ENCODE data around the gene NXPH3. TPM values are rescaled to one million over a fixed set of nuclear protein-coding genes. Genes with fewer than 3 reads are reported as not detected.

NXPH3 gene
- total RNA-seq, 2 experiments from 2014 or later: 0.09 TPM

DNA sequence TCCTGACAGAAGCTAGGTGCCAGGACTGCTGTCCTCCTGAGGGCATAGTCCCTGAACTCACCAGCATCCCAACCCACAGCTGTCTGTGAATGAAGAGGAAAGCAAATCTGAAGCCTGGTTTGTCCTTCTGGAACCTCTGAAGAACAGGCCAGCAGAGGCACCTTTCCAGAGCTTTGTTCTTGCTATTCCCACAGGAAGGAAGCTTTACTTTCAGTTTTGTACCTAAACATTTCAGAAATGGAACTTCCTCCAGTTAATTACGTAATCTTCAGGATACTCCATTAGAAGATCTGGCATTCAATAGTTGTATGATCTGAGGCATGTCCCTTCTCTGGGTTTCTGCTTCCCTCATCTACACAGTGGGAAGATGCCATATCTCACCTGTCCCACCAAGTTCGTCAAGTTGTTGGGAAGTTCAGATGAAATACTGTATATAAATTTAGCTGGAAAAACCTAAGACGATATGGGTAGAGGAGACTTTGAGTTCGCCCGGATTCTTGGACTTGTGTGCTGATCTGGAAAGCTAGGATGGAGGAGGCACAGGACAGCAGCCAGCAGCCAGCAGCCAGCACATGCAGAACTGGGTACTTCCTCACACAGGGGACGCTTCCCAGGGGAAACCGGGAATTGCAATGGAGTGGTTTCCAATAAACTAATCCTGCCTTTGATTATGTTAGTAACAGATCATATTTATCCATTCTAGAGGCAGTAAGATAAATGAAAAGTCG is 22.4 kb downstream of the NXPH3 start:
- Mint-ChIP-seq H3K4me1 (no peaks in the 10 kb centered on the region), H3K9me3 (ENCODE audit: low read depth) (no peaks in the 10 kb centered on the region), H3K36me3 (ENCODE audit: low read depth) (peaks cover 30% of the 10 kb centered on the region), H3K27ac (no peak overlapping the region), H3K27me3 (no peaks in the 10 kb centered on the region), H3K4me3 (no peak overlapping the region)
- ATAC-seq: no peak
- intact Hi-C loops (cut with DNase I, micrococcal nuclease): no loop called here
- ChIA-PET POLR2A (no interaction called here), CTCF (interaction anchor here (0.6 to 1.7 kb wide), 7 partner anchors 12 to 400 kb away, joined by 3 to 6 read pairs (median 3); no protein-coding TSS in a partner anchor)
- no peak for DNase-seq

DNA sequence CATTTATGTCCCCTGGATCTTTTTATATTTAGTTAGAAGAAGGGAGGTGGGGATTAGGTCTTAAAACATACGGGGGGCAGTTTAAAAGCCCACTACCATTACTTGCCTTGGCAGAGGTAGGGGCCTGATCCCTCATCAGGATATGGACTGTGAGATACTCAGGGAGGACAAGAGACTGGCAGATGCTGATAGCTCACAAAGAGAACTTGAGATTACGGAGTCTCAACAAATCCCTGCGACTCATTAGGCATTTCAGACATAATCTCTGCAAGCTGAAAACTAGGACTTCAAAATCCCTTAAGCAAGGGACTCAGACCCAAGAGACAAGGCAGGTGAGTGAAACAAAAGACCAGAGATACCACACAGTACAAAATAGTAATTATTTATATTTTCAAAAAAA is 23.2 kb downstream of the NXPH3 start:
- Mint-ChIP-seq H3K4me3 (no peak overlapping the region), H3K36me3 (ENCODE audit: low read depth) (peaks cover 30% of the 10 kb centered on the region), H3K4me1 (no peaks in the 10 kb centered on the region), H3K27ac (no peak overlapping the region), H3K27me3 (no peaks in the 10 kb centered on the region), H3K9me3 (ENCODE audit: low read depth) (no peaks in the 10 kb centered on the region)
- ChIA-PET CTCF (interaction anchor here (1.0 to 1.7 kb wide), 2 partner anchors 42 to 97 kb away, joined by 4 to 6 read pairs; no protein-coding TSS in a partner anchor), POLR2A (no interaction called here)
- DNase-seq (no peak), ATAC-seq (no peak)
- intact Hi-C loops (cut with DNase I, micrococcal nuclease): no loop called here

DNA sequence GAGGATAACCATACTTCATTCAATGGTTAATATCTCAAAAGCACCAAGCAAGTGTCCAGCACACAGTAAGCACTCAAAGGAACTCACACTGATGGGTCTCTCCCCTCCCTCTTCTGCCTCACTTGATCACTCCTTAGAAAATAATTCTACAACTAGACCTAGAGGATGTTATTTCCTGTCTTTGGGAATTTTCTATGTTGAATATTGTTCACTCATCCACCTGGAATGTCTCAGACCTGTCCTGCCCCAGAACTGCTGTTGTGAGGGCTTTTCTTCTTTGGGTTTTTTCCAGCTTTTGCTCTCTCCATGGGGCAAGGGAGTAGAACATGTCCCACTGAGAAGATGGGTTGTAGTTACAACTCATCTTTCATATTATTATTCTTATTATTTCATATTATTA is 25.3 kb downstream of the NXPH3 start:
- H3K27me3 Mint-ChIP-seq: no peaks in the 10 kb centered on the region
- no peak for DNase-seq
- intact Hi-C loops (cut with DNase I, micrococcal nuclease): no loop called here
- no peaks in the 10 kb centered on the region for H3K9me3 Mint-ChIP-seq (ENCODE audit: low read depth)
- POLR2A ChIA-PET: interaction anchor here (0.6 kb wide), 1 partner anchor 229 kb away, joined by 3 read pairs; no protein-coding TSS in a partner anchor
- CTCF ChIA-PET: interaction anchor here (0.8 to 1.3 kb wide), 3 partner anchors 11 to 92 kb away, joined by 3 to 4 read pairs (median 3); no protein-coding TSS in a partner anchor
- no peaks in the 10 kb centered on the region for H3K4me1 Mint-ChIP-seq
- no peak for ATAC-seq
- H3K4me3 Mint-ChIP-seq: no peak overlapping the region
- H3K27ac Mint-ChIP-seq: no peak overlapping the region
- peaks cover 37% of the 10 kb centered on the region for H3K36me3 Mint-ChIP-seq (ENCODE audit: low read depth)

DNA sequence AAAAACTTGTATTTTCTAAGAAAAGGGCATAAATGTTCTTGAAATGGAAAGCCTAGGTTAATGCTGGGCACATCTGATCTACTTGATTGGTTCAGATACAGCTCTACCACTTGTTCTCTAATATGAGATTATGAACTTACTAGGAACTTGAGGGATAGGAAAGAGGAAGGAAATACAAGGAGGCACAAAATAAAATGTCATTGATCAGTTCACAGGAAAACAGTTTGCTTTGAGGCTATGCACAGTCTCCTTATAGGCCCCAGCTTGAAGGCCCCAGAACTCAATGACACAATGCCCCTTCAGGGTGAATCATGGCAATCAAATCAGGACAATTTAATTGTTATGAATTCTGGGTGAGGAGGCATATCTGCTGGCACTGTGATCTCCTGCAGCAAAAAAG is 27.1 kb downstream of the NXPH3 start:
- H3K36me3 Mint-ChIP-seq (ENCODE audit: low read depth): peaks cover 43% of the 10 kb centered on the region

DNA sequence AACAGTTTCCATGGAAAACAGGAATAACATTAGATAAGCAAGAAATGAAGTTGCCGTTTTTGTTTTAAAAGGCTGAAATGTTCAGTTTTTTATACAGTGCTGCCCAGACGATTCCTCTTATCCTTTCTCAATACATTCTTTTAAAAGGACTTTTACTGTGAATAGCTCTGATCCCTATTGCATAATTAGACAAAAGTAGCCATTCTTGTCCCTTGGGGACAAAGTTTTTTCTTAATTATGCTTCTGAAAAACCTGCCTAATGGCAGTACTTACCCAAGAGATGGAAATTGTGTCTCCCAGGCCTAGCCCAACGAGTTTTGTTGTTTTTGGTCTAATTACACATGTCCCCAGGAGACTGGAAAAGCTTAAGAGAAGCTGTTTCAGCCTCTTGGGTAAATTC is 27.6 kb downstream of the NXPH3 start:
- Mint-ChIP-seq H3K4me1 (no peaks in the 10 kb centered on the region), H3K27me3 (no peaks in the 10 kb centered on the region), H3K4me3 (no peak overlapping the region), H3K9me3 (ENCODE audit: low read depth) (no peaks in the 10 kb centered on the region), H3K27ac (no peak overlapping the region), H3K36me3 (ENCODE audit: low read depth) (peaks cover 41% of the 10 kb centered on the region)
- CTCF ChIA-PET: interaction anchor here (0.7 to 2.3 kb wide), 10 partner anchors 9 to 394 kb away, joined by 3 to 7 read pairs (median 4); no protein-coding TSS in a partner anchor
- ATAC-seq (no peak), DNase-seq (no peak)
- intact Hi-C loops (cut with DNase I, micrococcal nuclease): no loop called here
- POLR2A ChIA-PET: interaction anchor here (0.5 kb wide), 1 partner anchor 443 kb away, joined by 3 read pairs; no protein-coding TSS in a partner anchor

More for the DNA sequence above, 27.1 kb downstream of the NXPH3 start:
- Mint-ChIP-seq H3K4me3 (no peak overlapping the region), H3K4me1 (no peaks in the 10 kb centered on the region), H3K27me3 (no peaks in the 10 kb centered on the region), H3K27ac (no peak overlapping the region), H3K9me3 (ENCODE audit: low read depth) (no peaks in the 10 kb centered on the region)
- CTCF ChIA-PET: interaction anchor here (0.6 to 2.3 kb wide), 13 partner anchors 9 to 492 kb away, joined by 3 to 7 read pairs (median 3); no protein-coding TSS in a partner anchor
- ATAC-seq (no peak), DNase-seq (no peak)
- POLR2A ChIA-PET: no interaction called here
- intact Hi-C loops (cut with DNase I, micrococcal nuclease): no loop called here

DNA sequence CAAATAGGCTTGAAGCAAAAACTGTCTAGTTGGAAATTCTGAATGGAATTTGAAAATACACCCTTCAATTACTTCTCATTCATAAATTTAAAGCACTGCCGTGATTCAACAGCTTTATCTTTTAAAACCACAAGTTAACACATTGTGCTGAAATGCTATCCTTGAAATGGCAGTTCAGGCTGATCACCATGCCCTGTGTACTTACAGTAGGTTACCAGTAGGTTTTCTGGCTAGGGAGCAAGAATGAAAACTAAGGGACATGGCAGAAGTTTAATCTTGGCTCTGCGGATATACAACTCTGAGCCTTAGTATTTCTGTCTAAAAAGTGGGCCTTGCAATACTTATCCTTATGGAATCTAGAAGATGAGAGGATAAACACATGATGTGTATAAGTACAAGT is 28.0 kb downstream of the NXPH3 start:
- intact Hi-C loops (cut with DNase I, micrococcal nuclease): no loop called here
- ChIA-PET POLR2A (interaction anchor here (0.5 kb wide), 1 partner anchor 443 kb away, joined by 3 read pairs; no protein-coding TSS in a partner anchor), CTCF (interaction anchor here (0.7 to 2.3 kb wide), 7 partner anchors 9 to 96 kb away, joined by 3 to 7 read pairs (median 4); no protein-coding TSS in a partner anchor)
- no peak overlapping the region for H3K27ac Mint-ChIP-seq
- no peaks in the 10 kb centered on the region for H3K27me3 Mint-ChIP-seq
- H3K4me3 Mint-ChIP-seq: no peak overlapping the region
- ATAC-seq (no peak), DNase-seq (no peak)
- H3K9me3 Mint-ChIP-seq (ENCODE audit: low read depth): no peaks in the 10 kb centered on the region
- peaks cover 38% of the 10 kb centered on the region for H3K36me3 Mint-ChIP-seq (ENCODE audit: low read depth)
- H3K4me1 Mint-ChIP-seq: no peaks in the 10 kb centered on the region

DNA sequence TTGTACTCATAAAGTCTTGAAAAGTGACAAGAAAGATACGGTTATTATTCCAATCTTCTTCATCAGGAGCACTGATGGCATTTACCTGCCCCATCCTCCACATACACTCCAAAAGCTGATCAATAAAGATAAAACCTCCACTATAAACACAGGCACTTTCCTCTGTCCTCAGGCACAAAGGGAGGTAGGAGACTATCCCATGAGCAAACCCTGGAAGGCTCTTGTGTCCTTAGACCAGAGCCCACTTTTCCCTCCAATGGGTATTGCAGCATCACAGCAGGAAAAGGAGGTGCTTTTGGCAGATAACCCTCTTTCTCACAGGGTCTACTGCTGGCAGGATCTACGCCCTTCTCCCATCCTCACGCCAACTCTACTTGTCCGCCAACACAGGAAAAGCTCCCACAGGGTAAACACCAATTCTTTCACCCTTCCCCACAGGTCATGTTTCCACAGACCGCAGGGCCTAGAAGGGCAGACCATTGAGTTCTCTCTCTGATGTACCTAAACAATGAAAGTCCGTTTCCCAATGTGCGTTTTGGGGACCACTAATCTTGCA is 28.7 kb downstream of the NXPH3 start:
- ATAC-seq: no peak
- Mint-ChIP-seq H3K27me3 (no peaks in the 10 kb centered on the region), H3K4me1 (no peaks in the 10 kb centered on the region), H3K9me3 (ENCODE audit: low read depth) (no peaks in the 10 kb centered on the region), H3K36me3 (ENCODE audit: low read depth) (peaks cover 36% of the 10 kb centered on the region), H3K4me3 (no peak overlapping the region), H3K27ac (no peak overlapping the region)
- intact Hi-C loops (cut with DNase I, micrococcal nuclease): no loop called here
- no peak for DNase-seq
- POLR2A ChIA-PET: no interaction called here
- CTCF ChIA-PET: interaction anchor here (0.6 to 2.3 kb wide), 5 partner anchors 8 to 228 kb away, joined by 3 to 7 read pairs (median 4); no protein-coding TSS in a partner anchor

DNA sequence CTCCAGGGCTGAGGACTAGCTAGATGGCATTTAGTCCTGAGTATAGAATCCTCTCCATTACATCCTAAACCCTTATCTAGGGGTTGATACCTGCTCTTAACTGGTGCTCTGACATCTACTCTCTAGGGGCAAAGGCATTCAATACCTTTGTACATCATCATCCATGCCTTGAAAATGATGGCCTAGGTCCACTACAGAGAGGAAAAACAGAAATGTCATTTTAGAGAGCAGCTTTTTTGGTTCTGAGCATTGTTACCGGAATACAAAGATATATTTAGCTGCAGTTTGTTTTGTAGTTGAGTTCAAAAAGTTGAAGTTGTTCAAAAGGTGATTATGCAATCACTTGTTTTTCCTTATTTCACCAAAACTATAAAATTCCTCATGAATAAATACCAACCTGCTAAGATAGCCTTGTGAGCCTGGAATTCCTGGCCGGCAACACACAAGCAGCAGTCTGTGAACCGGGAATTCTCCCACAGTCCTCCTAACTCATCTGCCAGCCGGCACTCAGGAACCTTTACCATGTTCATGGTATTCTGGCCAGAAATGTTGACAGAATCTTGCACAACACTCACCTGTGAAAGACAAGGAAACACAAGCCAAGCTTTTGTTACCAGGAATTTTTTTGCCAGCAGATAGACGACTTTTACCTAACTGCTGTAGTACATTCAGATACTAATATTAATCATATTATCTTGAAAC is 35.4 kb downstream of the NXPH3 start:
- no peak overlapping the region for H3K27ac Mint-ChIP-seq
- peaks cover 5% of the 10 kb centered on the region for H3K4me1 Mint-ChIP-seq
- intact Hi-C loops (cut with DNase I, micrococcal nuclease): no loop called here
- DNase-seq: no peak
- no peaks in the 10 kb centered on the region for H3K27me3 Mint-ChIP-seq
- CTCF ChIA-PET: interaction anchor here (1.6 kb wide), 1 partner anchor 14 kb away, joined by 3 read pairs; no protein-coding TSS in a partner anchor
- POLR2A ChIA-PET: no interaction called here
- no peaks in the 10 kb centered on the region for H3K9me3 Mint-ChIP-seq (ENCODE audit: low read depth)
- peaks cover 38% of the 10 kb centered on the region for H3K36me3 Mint-ChIP-seq (ENCODE audit: low read depth)
- no peak overlapping the region for H3K4me3 Mint-ChIP-seq
- ATAC-seq: no peak

DNA sequence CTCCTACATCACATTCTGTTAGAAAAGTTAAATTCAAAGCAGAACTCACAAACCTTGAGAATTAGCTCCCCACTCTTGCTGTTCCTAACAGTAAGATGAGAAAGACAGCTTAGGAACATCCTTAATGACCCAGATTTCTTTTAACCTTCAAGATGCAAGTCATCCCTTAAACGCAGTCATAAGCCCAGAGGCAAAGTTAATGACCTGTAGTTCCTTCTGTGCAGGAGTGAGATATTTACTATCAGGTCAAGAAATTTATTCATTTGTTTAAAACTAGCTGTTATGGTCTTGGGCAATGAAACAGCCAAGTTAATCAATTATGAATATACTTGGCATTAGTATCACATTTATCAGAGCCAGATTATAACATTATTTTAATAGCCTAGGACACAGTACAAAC is 37.1 kb downstream of the NXPH3 start:
- Mint-ChIP-seq H3K9me3 (ENCODE audit: low read depth) (no peaks in the 10 kb centered on the region), H3K27me3 (no peaks in the 10 kb centered on the region), H3K36me3 (ENCODE audit: low read depth) (peaks cover 40% of the 10 kb centered on the region), H3K4me1 (peaks cover 15% of the 10 kb centered on the region), H3K4me3 (no peak overlapping the region), H3K27ac (no peak overlapping the region)
- CTCF ChIA-PET: interaction anchor here (0.6 to 1.6 kb wide), 3 partner anchors 10 to 296 kb away, joined by 3 to 5 read pairs (median 3); no protein-coding TSS in a partner anchor
- no peak for ATAC-seq
- DNase-seq: no peak
- POLR2A ChIA-PET: interaction anchor here (0.5 kb wide), 1 partner anchor 29 kb away, joined by 4 read pairs; no protein-coding TSS in a partner anchor
- intact Hi-C loops (cut with DNase I, micrococcal nuclease): no loop called here

DNA sequence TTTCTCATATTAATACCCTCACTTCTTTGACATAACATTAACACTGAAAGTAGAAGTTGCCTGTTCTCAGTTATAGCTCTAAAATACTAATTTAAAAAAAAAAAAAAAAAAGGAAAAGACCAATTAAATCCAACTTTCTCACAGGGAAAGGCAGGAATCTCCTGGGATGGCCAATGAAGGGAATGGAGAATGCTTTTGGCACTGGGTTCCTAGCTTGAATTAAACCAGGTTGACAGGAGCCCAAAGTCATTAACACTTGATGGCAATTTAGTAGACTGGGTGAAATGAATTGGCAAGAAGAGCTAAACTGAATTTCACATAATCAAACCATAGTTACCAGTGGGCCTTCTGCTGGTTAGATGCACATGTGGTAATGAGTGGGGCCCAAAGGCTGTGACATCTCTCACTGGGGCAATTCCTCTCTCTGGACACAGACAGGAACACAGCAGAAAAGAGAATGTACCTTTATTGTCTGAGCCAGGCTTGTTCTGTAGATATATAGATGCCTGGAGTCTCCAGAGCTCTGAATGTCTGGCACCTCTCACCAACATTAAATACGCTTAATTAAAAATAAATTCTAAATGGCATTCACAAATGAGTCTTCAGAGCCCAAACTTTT is 37.6 kb downstream of the NXPH3 start:
- H3K27ac Mint-ChIP-seq: no peak overlapping the region
- ATAC-seq (no peak), DNase-seq (no peak)
- no peaks in the 10 kb centered on the region for H3K9me3 Mint-ChIP-seq (ENCODE audit: low read depth)
- H3K4me3 Mint-ChIP-seq: no peak overlapping the region
- intact Hi-C loops (cut with DNase I, micrococcal nuclease): no loop called here
- peaks cover 42% of the 10 kb centered on the region for H3K36me3 Mint-ChIP-seq (ENCODE audit: low read depth)
- no peaks in the 10 kb centered on the region for H3K27me3 Mint-ChIP-seq
- ChIA-PET CTCF (interaction anchor here (0.6 to 1.6 kb wide), 5 partner anchors 10 to 296 kb away, joined by 3 to 5 read pairs (median 3); no protein-coding TSS in a partner anchor), POLR2A (interaction anchor here (0.5 kb wide), 1 partner anchor 30 kb away, joined by 4 read pairs; no protein-coding TSS in a partner anchor)
- peaks cover 20% of the 10 kb centered on the region for H3K4me1 Mint-ChIP-seq

DNA sequence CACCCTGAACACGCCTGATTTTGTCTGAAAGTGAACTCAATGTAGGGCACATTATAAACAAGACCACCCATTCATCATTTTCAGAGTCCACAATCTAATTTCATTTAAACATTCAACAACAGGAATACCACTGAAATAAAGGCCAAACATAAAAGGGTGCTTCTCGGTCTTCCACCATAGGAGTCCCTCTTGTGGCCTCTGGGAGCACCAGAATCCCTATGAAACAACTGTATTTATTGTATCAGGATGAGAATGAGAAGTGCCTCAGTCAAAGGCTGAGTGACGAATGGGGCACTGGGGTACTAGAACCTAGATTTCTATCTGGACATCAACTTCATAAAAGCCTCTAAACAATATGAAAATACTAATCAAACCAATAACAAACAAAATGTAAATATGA is 40.4 kb downstream of the NXPH3 start:
- intact Hi-C loops (cut with DNase I, micrococcal nuclease): no loop called here
- POLR2A ChIA-PET: no interaction called here
- CTCF ChIA-PET: no interaction called here
- ATAC-seq: no peak
- Mint-ChIP-seq H3K36me3 (ENCODE audit: low read depth) (peaks cover 44% of the 10 kb centered on the region), H3K4me3 (no peak overlapping the region), H3K27me3 (no peaks in the 10 kb centered on the region), H3K9me3 (ENCODE audit: low read depth) (no peaks in the 10 kb centered on the region), H3K4me1 (peaks cover 32% of the 10 kb centered on the region), H3K27ac (peak overlapping the region; percentile 17)
- no peak for DNase-seq
